ENCODE data around the gene CEP57L1.
"Not testable (repeated sequence)": the region's sequence is repeated elsewhere in the genome, so short reads cannot be mapped to it uniquely, and the experiment has no call there.

Gene CEP57L1

GRCh38 chr6:109074133-109074415 lies 21.2 kb upstream of the CEP57L1 start:
- DNase-seq, result no peak

DNA sequence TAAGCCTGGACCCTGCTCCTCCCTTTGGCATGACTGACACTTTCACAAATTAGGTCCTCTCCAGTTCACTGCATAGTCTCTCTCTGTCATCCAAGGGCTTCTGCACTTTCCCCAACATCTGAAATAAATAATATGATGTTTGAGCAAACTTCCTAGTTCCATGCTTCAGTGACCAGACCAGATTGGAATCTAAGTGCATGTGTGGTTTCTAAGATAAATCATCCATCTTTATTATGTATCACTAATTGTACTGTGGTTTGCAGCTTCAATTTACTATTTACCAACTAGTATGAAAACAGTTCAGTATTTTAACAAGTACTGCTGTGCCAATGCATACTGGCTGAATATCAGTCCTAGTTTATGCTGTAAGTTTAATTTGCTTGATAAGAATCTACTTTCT lies 19.4 kb upstream of the CEP57L1 start:
- no peak for DNase-seq

GRCh38 chr6:109076377-109076776 lies 18.9 kb upstream of the CEP57L1 start:
- DNase-seq, result no peak

- no peak for DNase-seq
Measured at GRCh38 chr6:109079981-109080380, 15.3 kb upstream of the CEP57L1 start.

- DNase-seq, result no peak
Measured at GRCh38 chr6:109081026-109081425, 14.3 kb upstream of the CEP57L1 start.

DNA sequence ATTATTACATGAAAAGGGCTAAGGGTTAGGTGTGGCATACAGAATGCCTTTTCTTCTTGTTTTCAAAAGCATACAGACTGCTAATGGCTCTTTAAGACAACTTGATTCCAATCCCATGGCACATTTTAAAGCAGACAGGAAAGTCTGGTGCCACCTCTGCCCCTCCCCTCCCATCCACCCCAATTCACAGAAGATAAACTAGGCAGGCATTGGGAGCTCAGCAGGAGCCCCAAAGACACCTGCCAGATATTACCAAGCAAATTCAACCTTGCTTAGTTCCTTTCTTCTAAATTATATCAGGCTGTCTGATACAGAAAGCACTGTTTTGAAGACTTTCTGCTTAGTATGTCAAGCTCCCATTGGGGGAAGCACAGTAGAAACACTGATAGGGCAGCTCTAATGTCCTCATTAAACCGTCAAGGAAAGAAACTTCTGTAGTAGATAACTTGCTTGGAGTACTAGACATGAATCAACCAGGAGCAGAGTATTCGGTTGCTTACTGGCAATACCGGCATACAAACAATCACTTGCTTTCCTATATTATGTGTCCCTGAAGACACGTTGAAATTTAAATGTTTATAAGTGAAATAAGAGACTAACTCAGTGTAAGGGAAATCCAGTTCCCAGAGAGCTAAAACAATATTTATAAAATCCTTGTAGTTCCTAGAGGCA lies 13.7 kb upstream of the CEP57L1 start:
- no peak for DNase-seq

DNA sequence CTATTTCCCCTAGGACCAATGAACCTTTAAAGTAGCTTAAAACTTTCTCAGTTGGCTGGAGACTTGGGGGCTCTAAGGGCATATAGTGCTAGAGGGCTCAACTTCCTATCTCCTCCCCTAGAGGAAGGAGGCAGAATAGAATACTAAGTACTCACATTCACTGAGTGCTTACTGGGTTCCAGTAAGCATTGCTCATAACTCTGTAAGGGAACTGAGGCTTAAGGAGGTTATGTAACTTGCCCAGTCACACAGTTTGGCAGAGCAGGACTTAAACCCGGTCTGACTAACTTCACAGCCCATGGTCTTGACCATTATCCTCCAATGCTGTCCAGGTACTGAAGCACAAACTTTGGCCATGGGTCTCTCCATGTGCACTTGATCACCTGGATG lies 13.1 kb upstream of the CEP57L1 start:
- DNase-seq, result no peak

GRCh38 chr6:109083657-109084056 lies 11.7 kb upstream of the CEP57L1 start:
- DNase-seq, result no peak

- not testable (repeated sequence) for DNase-seq
Measured at GRCh38 chr6:109084146-109084545, 11.2 kb upstream of the CEP57L1 start.

- no peak for DNase-seq
Measured at GRCh38 chr6:109087661-109088264, 7.5 kb upstream of the CEP57L1 start.

DNA sequence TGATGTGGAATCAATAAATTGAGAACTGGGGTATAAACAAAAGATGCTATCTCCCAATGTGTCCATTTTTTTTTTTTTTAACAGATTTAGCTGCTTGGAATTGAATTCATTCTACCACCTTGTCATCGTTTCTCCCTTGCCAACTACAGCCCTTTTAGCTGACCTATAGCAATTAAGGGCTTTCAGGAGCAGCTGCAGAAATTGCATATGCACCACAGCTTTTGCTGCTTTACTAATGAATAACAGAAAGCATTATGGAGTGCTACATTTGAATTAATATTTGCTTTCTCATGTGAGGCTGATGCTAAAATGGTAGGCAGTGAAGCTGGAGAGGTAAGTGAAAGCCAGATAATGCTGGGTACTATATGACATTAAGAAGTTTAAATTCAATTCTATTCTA lies 6.3 kb upstream of the CEP57L1 start:
- no peak for DNase-seq

DNA sequence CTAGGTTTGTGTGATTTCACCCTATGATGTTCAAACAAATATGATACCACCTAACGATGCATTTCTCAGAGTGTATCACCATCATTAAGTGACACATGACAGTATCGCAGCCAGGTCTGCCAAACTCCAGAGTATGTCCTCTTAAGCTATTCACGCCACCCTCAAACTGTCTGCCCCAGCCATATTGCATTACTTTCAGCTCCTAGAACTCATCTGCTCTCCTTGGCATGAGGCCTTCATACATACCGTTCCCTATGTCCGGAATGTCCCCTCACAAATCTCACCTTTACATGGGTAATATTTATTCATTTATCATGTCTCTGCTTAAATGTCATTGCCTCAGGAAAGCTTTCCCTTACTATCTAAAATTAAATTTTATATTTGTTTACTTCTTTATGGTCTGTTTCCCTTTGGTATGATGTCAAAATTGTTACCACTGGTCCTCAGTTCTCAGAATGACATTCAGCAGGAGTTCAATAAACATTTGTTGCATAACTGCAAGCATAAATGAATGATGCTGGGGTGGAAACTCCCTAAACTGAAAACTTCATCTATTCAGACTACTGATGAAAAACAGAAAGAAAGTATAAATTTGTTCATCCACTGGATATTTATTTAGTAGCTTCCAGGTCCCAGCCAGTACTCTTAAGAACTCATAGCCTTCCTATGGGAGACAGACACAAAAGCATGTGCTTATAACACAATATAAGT lies 3.8 kb upstream of the CEP57L1 start:
- DNase-seq, result no peak

DNA sequence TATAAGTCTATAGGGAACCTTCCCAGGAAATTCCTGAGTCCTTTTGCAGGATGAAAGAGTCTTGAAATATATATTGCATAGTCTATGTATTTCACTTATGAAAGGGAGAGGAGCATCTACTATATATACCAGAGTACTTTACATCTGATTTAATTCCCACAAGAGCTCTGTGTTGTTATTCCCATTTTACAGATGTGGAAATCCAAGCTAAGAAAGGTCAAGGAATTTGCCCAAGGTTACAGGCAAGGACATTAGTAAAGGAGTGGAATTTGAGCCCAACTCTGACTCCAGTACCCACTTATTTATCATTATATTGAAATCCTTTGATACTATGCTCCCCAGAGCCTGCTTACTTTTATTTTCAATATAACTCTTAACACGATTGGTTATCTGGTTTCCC lies 3.2 kb upstream of the CEP57L1 start:
- no peak for DNase-seq

DNA sequence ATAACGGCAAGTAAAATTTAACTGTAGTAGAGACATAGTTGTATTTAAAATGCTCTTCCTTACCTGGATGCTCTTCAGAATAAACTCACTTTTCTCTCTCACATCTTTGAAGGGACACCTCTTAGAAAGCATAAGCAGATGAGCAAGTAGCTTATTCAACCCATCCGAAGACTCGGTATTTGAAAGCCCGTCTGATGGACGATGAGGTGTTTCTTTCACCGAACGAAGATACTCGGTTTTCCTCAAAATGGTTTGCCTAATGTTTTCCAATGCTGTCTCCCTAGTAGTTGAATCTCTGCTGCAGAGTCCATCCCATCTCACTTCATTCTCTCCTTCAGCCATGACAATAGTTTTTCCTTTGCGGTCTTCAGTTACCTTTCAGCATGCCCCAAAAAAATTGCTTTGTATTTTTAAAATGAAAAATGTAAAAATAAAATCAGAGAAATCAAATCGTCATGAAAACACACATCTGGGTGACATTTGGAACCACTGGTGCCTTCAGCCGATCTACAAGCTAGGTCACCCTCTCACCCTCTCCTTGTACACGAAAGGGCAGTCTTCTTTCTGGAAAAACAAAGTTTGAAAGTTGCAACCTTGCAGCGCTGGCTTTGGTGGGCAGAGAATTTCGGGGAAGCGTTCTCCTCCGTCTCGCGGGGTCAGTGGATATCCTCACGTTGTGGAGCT lies 1.4 kb upstream of the CEP57L1 start:
- DNase-seq, result peak in 1 of 5 donors; percentile 13

DNA sequence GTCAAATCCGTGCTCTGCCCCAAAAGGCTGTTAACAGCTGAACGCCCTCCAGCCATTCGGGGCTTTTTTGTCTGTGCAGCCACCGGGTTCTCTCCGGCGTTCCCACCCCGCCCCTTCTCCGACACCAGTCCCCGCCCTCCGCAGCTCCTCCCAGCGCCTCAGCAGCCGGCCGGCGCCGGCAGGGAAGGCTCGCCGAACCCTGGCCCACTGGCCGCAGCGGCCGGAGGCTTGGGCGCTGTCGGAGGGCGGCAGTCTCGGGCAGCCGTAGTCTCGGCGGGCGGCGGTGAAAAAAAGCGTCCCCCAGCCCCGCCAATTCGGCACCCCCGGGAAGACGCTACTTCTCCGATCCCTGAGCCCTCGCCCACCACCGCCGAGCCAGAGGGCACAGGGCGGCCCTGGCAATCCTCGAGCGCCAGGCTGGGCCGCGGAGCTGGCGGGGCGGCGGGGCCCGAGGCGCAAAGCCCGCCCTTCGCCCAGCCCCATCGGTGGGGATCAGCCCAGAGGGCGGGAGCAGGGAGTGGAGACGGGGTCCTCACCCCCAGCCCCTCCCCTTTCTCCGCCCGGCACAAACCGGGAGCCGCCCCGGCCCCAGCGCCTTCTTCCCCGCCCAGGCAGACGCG lies 781 bp upstream of the CEP57L1 start, which contains the start of gene SESN1:
Gene SESN1, minus strand, starts transcription at position 431 of the 620 bp plus-strand sequence. CDS start 773 bp downstream, outside the sequence.
- peak; percentile 73 to 86 (median 80) for DNase-seq

DNA sequence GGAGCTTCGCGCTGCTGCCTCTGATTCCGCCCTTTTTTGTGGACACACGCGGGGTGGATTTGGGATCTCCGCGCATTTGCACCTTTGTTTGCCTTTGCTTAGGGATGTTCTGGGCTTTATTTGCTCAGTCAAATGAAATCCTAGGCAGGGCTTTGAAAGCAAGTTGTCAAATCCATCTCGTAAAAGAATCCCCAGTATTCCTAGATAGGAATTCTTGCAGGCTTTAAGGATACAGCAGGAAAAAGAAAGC lies 453 bp downstream of the CEP57L1 start:
- no peak for DNase-seq

DNA sequence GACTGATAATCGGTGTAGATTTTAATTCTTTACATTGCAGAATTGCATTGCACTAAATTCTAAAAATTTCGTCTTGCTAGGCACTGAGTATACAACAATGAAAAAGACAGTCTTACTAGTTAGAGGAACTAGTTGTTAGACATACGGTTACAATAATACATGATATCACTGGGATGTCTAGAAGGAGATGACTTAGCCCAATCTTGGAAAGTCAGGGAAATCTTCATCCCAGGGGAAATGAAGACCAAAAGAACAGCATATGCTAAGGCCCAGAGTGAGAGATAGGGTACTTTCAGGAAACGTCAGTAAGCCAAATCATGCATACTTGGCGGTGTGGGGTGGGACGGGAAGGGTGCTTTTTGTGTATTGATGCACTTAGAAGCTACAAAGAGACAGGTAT lies 901 bp downstream of the CEP57L1 start:
- DNase-seq, result no peak

DNA sequence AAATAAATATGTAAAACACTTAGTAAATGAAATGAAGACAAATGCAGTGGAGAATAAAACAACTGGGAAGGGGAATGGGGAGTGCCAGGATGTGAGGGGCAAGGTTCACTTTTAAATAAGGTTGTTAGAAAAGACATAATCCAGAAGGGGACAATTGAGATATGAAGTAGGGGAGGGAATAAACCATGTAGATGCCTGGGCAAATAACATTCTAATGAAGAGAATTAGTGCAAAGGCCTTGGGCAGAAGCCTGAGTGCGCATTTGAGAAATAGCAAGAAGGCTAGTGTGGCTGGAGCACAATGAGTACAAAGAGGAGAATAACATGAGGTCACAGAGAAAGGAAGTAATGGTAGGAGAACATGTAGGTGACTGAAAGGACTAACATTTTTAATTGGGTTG lies 2.4 kb downstream of the CEP57L1 start:
- DNase-seq, result no peak

GRCh38 chr6:109102762-109103161 lies 7.5 kb downstream of the CEP57L1 start:
- DNase-seq, result no peak

DNA sequence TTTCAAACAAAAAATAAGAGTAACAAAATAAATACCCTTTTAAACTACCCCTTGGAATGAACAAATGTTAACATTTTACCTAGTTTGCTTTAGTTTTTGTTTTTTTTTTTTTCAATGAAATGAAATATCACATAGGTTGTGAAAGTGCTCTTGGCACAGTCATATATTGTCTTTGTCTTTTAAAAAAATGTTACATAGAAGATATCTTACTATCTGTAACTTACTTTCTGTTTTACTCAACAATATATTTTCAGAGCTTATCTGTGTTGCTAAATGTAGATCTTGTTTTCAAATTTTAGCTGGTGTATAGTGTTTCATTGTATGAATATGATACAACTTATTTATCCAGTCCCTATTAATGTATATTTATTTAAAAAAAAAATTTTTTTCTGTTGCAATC lies 8.6 kb downstream of the CEP57L1 start:
- DNase-seq, result no peak

GRCh38 chr6:109104512-109104911 lies 9.2 kb downstream of the CEP57L1 start:
- no peak for DNase-seq

DNA sequence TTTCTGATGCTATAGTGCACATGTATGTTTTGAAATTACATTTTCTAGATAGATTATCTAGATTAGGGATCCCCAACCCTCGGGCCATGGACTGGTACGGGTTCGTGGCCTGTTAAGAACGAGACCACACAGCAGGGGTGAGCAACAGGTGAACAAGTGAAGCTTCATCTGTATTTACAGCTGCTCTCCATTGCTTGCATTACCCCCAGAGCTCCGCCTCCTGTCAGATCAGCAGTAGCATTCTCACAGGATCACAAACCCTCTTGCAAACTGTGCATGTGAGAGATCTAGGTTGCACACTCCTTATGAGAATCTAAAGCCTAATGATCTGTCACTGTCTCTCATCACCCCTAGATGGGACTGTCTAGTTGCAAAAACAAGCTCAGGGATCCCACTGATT lies 10.4 kb downstream of the CEP57L1 start:
- DNase-seq, result no peak

DNA sequence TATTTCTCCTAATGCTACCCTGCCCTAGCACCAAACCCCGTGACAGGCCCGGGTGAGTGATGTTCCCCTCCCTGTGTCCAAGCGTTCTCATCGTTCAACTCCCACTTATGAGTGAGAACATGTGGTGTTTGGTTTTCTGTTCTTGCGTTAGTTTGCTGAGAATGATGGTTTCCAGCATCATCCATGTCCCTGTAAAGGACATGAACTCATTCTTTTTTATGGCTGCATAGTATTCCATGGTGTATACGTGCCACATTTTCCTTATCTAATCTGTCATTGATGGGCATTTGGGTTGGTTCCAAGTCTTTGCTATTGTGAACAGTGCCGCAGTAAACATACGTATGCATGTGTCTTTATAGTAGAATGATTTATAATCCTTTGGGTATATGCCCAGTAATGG lies 14.4 kb downstream of the CEP57L1 start:
- DNase-seq, result not testable (repeated sequence)

DNA sequence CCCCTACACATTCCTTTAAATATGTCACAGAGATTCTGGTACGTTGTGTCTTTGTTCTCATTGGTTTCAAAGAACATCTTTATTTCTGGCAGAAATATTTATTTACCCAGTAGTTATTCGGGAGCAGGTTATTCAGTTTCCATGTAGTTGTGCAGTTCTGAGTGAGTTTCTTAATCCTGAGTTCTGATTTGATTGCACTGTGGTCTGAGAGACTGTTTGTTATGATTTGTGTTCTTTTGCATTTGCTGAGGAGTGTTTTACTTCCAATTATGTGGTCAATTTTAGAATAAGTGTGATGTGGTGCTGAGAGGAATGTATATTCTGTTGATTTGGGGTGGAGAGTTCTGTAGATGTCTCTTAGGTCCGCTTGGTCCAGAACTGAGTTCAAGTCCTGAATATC lies 17.4 kb downstream of the CEP57L1 start:
- DNase-seq, result not testable (repeated sequence)
